HK-2 (cell line): ENCODE results near the gene PRDM11.

Source experiments
- DNase-seq: peaks from one replicate; pipeline ENCODE4 v3.0.0-alpha.2; 2018; ENCODE audit not compliant: unreplicated experiment

Gene PRDM11

GRCh38 chr11:45142241-45143055, 4.0 kb upstream of the PRDM11 start:
- DNase-seq, result no peak

- no peak for DNase-seq
Observed at GRCh38 chr11:45143494-45143893, 2.9 kb upstream of the PRDM11 start.

- DNase-seq, result no peak
Observed at GRCh38 chr11:45144126-45145082, 2.0 kb upstream of the PRDM11 start.

GRCh38 chr11:45145083-45145378, 1.4 kb upstream of the PRDM11 start:
- DNase-seq, result no peak

GRCh38 chr11:45145379-45146071, 914 bp upstream of the PRDM11 start:
- no peak for DNase-seq

- peak; percentile 89 for DNase-seq
Observed at GRCh38 chr11:45147017-45147728, 734 bp downstream of the PRDM11 start.

GRCh38 chr11:45147891-45148675, 1.6 kb downstream of the PRDM11 start:
- no peak for DNase-seq

GRCh38 chr11:45149483-45150056, 3.1 kb downstream of the PRDM11 start:
- no peak for DNase-seq

GRCh38 chr11:45150301-45150700, 3.9 kb downstream of the PRDM11 start:
- no peak for DNase-seq

- no peak for DNase-seq
Observed at GRCh38 chr11:45150943-45151342, 4.5 kb downstream of the PRDM11 start.

- DNase-seq, result no peak
Observed at GRCh38 chr11:45151362-45151982, 5.0 kb downstream of the PRDM11 start.

- no peak for DNase-seq
Observed at GRCh38 chr11:45152740-45153595, 6.5 kb downstream of the PRDM11 start.

GRCh38 chr11:45154276-45154675, 7.8 kb downstream of the PRDM11 start:
- no peak for DNase-seq

GRCh38 chr11:45155058-45155551, 8.7 kb downstream of the PRDM11 start:
- no peak for DNase-seq

GRCh38 chr11:45155627-45156180, 9.3 kb downstream of the PRDM11 start:
- no peak for DNase-seq

GRCh38 chr11:45156201-45156600, 9.8 kb downstream of the PRDM11 start:
- DNase-seq, result no peak

- no peak for DNase-seq
Observed at GRCh38 chr11:45156741-45157140, 10.3 kb downstream of the PRDM11 start.
